Gastrocnemius medialis (tissue), 4 donors: ENCODE data around the gene TBL1Y. TPM values are rescaled to one million over a fixed set of nuclear protein-coding genes. Genes with fewer than 3 reads are reported as not detected.
"Not testable (repeated sequence)": the region's sequence is repeated elsewhere in the genome, so short reads cannot be mapped to it uniquely, and the experiment has no call there.

Source experiments
- ATAC-seq, 2 donors: fragments of 150-250 bp; one replicate each; pipeline ENCODE4 v1.9.1; 2016
- DNase-seq, 2 donors: peaks; one replicate each; pipeline ENCODE4 v3.0.0-alpha.2; 2019
- H3K27ac ChIP-seq, 4 donors: fragments of 200-600 bp; sonication (generic); 1 replicate in 1 of 4; 2 replicates in 3 of 4; pipeline ENCODE4 v1.5.1; 2016 to 2018; ENCODE audit warnings: mild to moderate bottlenecking in 2 of 4, moderate library complexity in 1 of 4
- H3K27me3 ChIP-seq, 3 donors: fragments of 200-600 bp; sonication (generic) in 2 of 3; 1 replicate in 1 of 3; 2 replicates in 2 of 3; pipeline versions ENCODE4 v1.5.1 to v1.6.0; 2016 to 2019; ENCODE audit warnings: mild to moderate bottlenecking in 1 of 3, moderate library complexity in 1 of 3
- H3K36me3 ChIP-seq, 2 donors: fragments of 200-600 bp; sonication (generic) in 1 of 2; one replicate each; pipeline ENCODE4 v1.5.1; 2017 to 2018
- H3K4me1 ChIP-seq, 2 donors: fragments of 200-600 bp; sonication (generic) in 1 of 2; one replicate each; pipeline ENCODE4 v1.5.1; 2016 to 2017; ENCODE audit warnings: mild to moderate bottlenecking in 2 of 2
- H3K4me3 ChIP-seq, 4 donors: fragments of 200-600 bp; sonication (generic) in 3 of 4; 1 replicate in 1 of 4; 2 replicates in 3 of 4; pipeline ENCODE4 v1.5.1; 2016 to 2019; ENCODE audit warnings: mild to moderate bottlenecking in 2 of 4
- H3K9me3 ChIP-seq, 3 donors: fragments of 200-600 bp; sonication (generic) in 2 of 3; 1 replicate in 1 of 3; 2 replicates in 2 of 3; pipeline ENCODE4 v1.5.1; 2016 to 2019
- CTCF ChIP-seq, 5 experiments: fragments of 450-650 bp in 3 of 5; fragments of 200-600 bp in 2 of 5; sonication (generic) in 2 of 5; IDR thresholded peaks in 4 of 5; conservative IDR thresholded peaks in 1 of 5; 1 replicate in 4 of 5; 2 replicates in 1 of 5; pipeline ENCODE4 v1.5.1; 2016 to 2019; ENCODE audit warnings: antibody characterized with exemption in 5 of 5, mild to moderate bottlenecking in 3 of 5, moderate library complexity in 3 of 5
- POLR2A ChIP-seq, 2 donors: fragments of 450-650 bp; IDR thresholded peaks; one replicate each; pipeline ENCODE4 v1.6.1; 2017; ENCODE audit warnings: antibody characterized with exemption in 2 of 2, mild to moderate bottlenecking in 2 of 2, moderate library complexity in 2 of 2
- in situ Hi-C, 4 donors: fragments of 200-750 bp; cut with MboI; loops; one replicate each; pipeline versions ENCODE4 v1.15.0 to v1.8.0; 2017; ENCODE audit warnings: low sequenced_read_pairs in 4 of 4
- intact Hi-C: fragments of 100-400 bp; cut with DNase I; formaldehyde crosslinking; loops from one replicate; pipeline ENCODE4 v1.15.1; 2023; ENCODE audit warnings: low total_unique reads
- total RNA-seq, 4 donors: library from RNA; depleted of rRNA; stranded (reverse); fragments of >200 nt; gene quantifications; one replicate each; pipeline versions ENCODE4 v1.1.0 to v1.2.3, GENCODE V29; 2016

Gene TBL1Y
- total RNA-seq, result 1 to 10 TPM in 2 of 4 donors, not detected in 2; 1.1 to 8.8 TPM

GRCh38 chrY:6910372-6911252, at the start of gene TBL1Y:
Gene TBL1Y, plus strand, starts transcription at chrY:6910697. Its CDS starts 114,388 bp downstream, at chrY:7025085.
- in situ Hi-C loops (no loop called here), intact Hi-C loops (no loop called here)
- H3K4me1 ChIP-seq, result no peaks in the 10 kb centered on the region
- no peak for TF ChIP-seq CTCF (IDR thresholded peaks at IDR 0.05 in 4 of 5, conservative IDR thresholded peaks at IDR 0.05 in 1 of 5)
- DNase-seq (peak; percentile 48 to 52), ATAC-seq (peak; percentile 71 to 74)
- H3K27ac ChIP-seq, result peak within 1 kb of the TSS in 2 of 4 donors; percentile 77 to 79
- H3K36me3 ChIP-seq, result no peaks in the 10 kb centered on the region
- no peaks in the 10 kb centered on the region for H3K9me3 ChIP-seq
- H3K4me3 ChIP-seq, result peak within 1 kb of the TSS in 2 of 4 donors; percentile 50 to 53
- H3K27me3 ChIP-seq, result no peaks in the 10 kb centered on the region

- intact Hi-C loops, result no loop called here
- Histone ChIP-seq H3K27ac (no peak overlapping the region), H3K36me3 (no peaks in the 10 kb centered on the region), H3K27me3 (no peaks in the 10 kb centered on the region), H3K4me1 (no peaks in the 10 kb centered on the region), H3K9me3 (no peaks in the 10 kb centered on the region), H3K4me3 (no peak overlapping the region)
- TF ChIP-seq CTCF (IDR thresholded peaks at IDR 0.05 in 4 of 5, conservative IDR thresholded peaks at IDR 0.05 in 1 of 5) (no peak), POLR2A (IDR thresholded peaks at IDR 0.05) (no peak)
- in situ Hi-C loops, result no loop called here
- ATAC-seq, result no peak
- DNase-seq, result no peak
Measured at GRCh38 chrY:6894496-6894895, 16.0 kb upstream of the TBL1Y start.

GRCh38 chrY:6895236-6895635, 15.3 kb upstream of the TBL1Y start:
- Histone ChIP-seq H3K4me1 (no peaks in the 10 kb centered on the region), H3K36me3 (no peaks in the 10 kb centered on the region), H3K27me3 (no peaks in the 10 kb centered on the region), H3K9me3 (no peaks in the 10 kb centered on the region), H3K4me3 (no peak overlapping the region), H3K27ac (no peak overlapping the region)
- no peak for TF ChIP-seq CTCF (IDR thresholded peaks at IDR 0.05 in 4 of 5, conservative IDR thresholded peaks at IDR 0.05 in 1 of 5)
- TF ChIP-seq POLR2A (IDR thresholded peaks at IDR 0.05), result no peak
- in situ Hi-C loops, result no loop called here
- intact Hi-C loops, result no loop called here
- ATAC-seq, result no peak
- DNase-seq, result no peak

GRCh38 chrY:6902116-6902515, 8.4 kb upstream of the TBL1Y start:
- H3K4me3 ChIP-seq, in situ Hi-C loops: not testable (repeated sequence)

GRCh38 chrY:6907591-6907990, 2.9 kb upstream of the TBL1Y start:
- Histone ChIP-seq H3K4me1 (no peaks in the 10 kb centered on the region), H3K27me3 (no peaks in the 10 kb centered on the region), H3K9me3 (no peaks in the 10 kb centered on the region), H3K27ac (no peak overlapping the region), H3K4me3 (no peak overlapping the region), H3K36me3 (no peaks in the 10 kb centered on the region)
- DNase-seq, result no peak
- no peak for ATAC-seq
- in situ Hi-C loops, result no loop called here
- intact Hi-C loops, result no loop called here
- no peak for TF ChIP-seq CTCF (IDR thresholded peaks at IDR 0.05 in 4 of 5, conservative IDR thresholded peaks at IDR 0.05 in 1 of 5)
- TF ChIP-seq POLR2A (IDR thresholded peaks at IDR 0.05), result no peak

More at GRCh38 chrY:6902116-6902515, 8.4 kb upstream of the TBL1Y start:
- H3K27me3 ChIP-seq, H3K9me3 ChIP-seq, H3K27ac ChIP-seq, H3K36me3 ChIP-seq, H3K4me1 ChIP-seq, intact Hi-C loops, DNase-seq, ATAC-seq: not testable (repeated sequence)

- H3K9me3 ChIP-seq, H3K4me3 ChIP-seq, H3K27me3 ChIP-seq, DNase-seq, in situ Hi-C loops, ATAC-seq, H3K27ac ChIP-seq, H3K36me3 ChIP-seq, H3K4me1 ChIP-seq, intact Hi-C loops: not testable (repeated sequence)
Measured at GRCh38 chrY:6908021-6908420, 2.5 kb upstream of the TBL1Y start.
